ENCODE measurements around the gene MTA2. TPM values are rescaled to one million over a fixed set of nuclear protein-coding genes. Genes with fewer than 3 reads are reported as not detected.

The MTA2 gene
- total RNA-seq, 1 experiment from 2014 or later: 241 TPM

- BruUV-seq (replicated peaks): no TSS peak
- Histone ChIP-seq H3K9me3 (ENCODE audit: low read depth, low read length, poor library complexity, severe bottlenecking) (no peaks in the 10 kb centered on the region), H3K36me3 (ENCODE audit: insufficient read depth, low read length, poor library complexity, severe bottlenecking) (peaks cover 39% of the 10 kb centered on the region), H3K4me1 (ENCODE audit: insufficient read depth, low read length, poor library complexity, severe bottlenecking) (peaks cover 84% of the 10 kb centered on the region), H3K27ac (ENCODE audit: low read depth, low read length, poor library complexity, severe bottlenecking) (peak overlapping the region; percentile 77), H3K27me3 (replicated peaks; ENCODE audit: insufficient read depth, low read depth, low read length, poor library complexity) (no peaks in the 10 kb centered on the region), H3K4me3 (ENCODE audit: low read depth, low read length, poor library complexity, severe bottlenecking) (no peak overlapping the region)
- DNase-seq (ENCODE audit: low spot score): no peak
- CTCF ChIA-PET: interaction anchor here (1.2 kb wide), 1 partner anchor 13 kb away, joined by 4 read pairs; no protein-coding TSS in a partner anchor
- intact Hi-C loops (cut with micrococcal nuclease; ENCODE audit: unreplicated experiment): no loop called here
- TF ChIP-seq EZH2 (IDR thresholded peaks at IDR 0.05; ENCODE audit: borderline replicate concordance, low read depth, low read length, poor library complexity, severe bottlenecking): no peak
- TF ChIP-seq CTCF (conservative IDR thresholded peaks at IDR 0.05; ENCODE audit: low read depth, low read length): no peak
- POLR2A ChIA-PET (ENCODE audit: low non-redundant PET): interaction anchor here (0.7 kb wide), 1 partner anchor 470 kb away, joined by 4 read pairs; no protein-coding TSS in a partner anchor
Measured at GRCh38 chr11:62555464-62556107, 46.1 kb downstream of the MTA2 start.

GRCh38 chr11:62554387-62555167 is 47.1 kb downstream of the MTA2 start:
- peak overlapping the region; percentile 90 for H3K27ac ChIP-seq (ENCODE audit: low read depth, low read length, poor library complexity, severe bottlenecking)
- peaks cover 29% of the 10 kb centered on the region for H3K36me3 ChIP-seq (ENCODE audit: insufficient read depth, low read length, poor library complexity, severe bottlenecking)
- POLR2A ChIA-PET (ENCODE audit: low non-redundant PET): no interaction called here
- BruUV-seq (replicated peaks): no TSS peak
- no peak overlapping the region for H3K4me3 ChIP-seq (ENCODE audit: low read depth, low read length, poor library complexity, severe bottlenecking)
- H3K4me1 ChIP-seq (ENCODE audit: insufficient read depth, low read length, poor library complexity, severe bottlenecking): peaks cover 74% of the 10 kb centered on the region
- H3K27me3 ChIP-seq (replicated peaks; ENCODE audit: insufficient read depth, low read depth, low read length, poor library complexity): no peaks in the 10 kb centered on the region
- TF ChIP-seq CTCF (conservative IDR thresholded peaks at IDR 0.05; ENCODE audit: low read depth, low read length) (no peak), EZH2 (IDR thresholded peaks at IDR 0.05; ENCODE audit: borderline replicate concordance, low read depth, low read length, poor library complexity, severe bottlenecking) (no peak)
- CTCF ChIA-PET: interaction anchor here (0.6 to 2.5 kb wide), 3 partner anchors 12 to 66 kb away, joined by 4 to 14 read pairs (median 6); no protein-coding TSS in a partner anchor
- no peak for DNase-seq (ENCODE audit: low spot score)
- no peaks in the 10 kb centered on the region for H3K9me3 ChIP-seq (ENCODE audit: low read depth, low read length, poor library complexity, severe bottlenecking)
- intact Hi-C loops (cut with micrococcal nuclease; ENCODE audit: unreplicated experiment): no loop called here

GRCh38 chr11:62553839-62554361 is 47.8 kb downstream of the MTA2 start:
- CTCF ChIA-PET: interaction anchor here (0.6 to 2.5 kb wide), 2 partner anchors 11 to 66 kb away, joined by 6 to 14 read pairs; no protein-coding TSS in a partner anchor
- Histone ChIP-seq H3K9me3 (ENCODE audit: low read depth, low read length, poor library complexity, severe bottlenecking) (no peaks in the 10 kb centered on the region), H3K27ac (ENCODE audit: low read depth, low read length, poor library complexity, severe bottlenecking) (peak overlapping the region; percentile 90), H3K27me3 (replicated peaks; ENCODE audit: insufficient read depth, low read depth, low read length, poor library complexity) (no peaks in the 10 kb centered on the region), H3K36me3 (ENCODE audit: insufficient read depth, low read length, poor library complexity, severe bottlenecking) (peaks cover 22% of the 10 kb centered on the region), H3K4me3 (ENCODE audit: low read depth, low read length, poor library complexity, severe bottlenecking) (no peak overlapping the region), H3K4me1 (ENCODE audit: insufficient read depth, low read length, poor library complexity, severe bottlenecking) (peaks cover 68% of the 10 kb centered on the region)
- peak; percentile 71 for DNase-seq (ENCODE audit: low spot score)
- POLR2A ChIA-PET (ENCODE audit: low non-redundant PET): interaction anchor here (0.6 kb wide), 1 partner anchor 122 kb away, joined by 3 read pairs; no protein-coding TSS in a partner anchor
- no TSS peak for BruUV-seq (replicated peaks)
- TF ChIP-seq EZH2 (IDR thresholded peaks at IDR 0.05; ENCODE audit: borderline replicate concordance, low read depth, low read length, poor library complexity, severe bottlenecking) (no peak), CTCF (conservative IDR thresholded peaks at IDR 0.05; ENCODE audit: low read depth, low read length) (no peak)
- intact Hi-C loops (cut with micrococcal nuclease; ENCODE audit: unreplicated experiment): no loop called here

All from A673 (cell line).